Measurements from ENCODE around the gene EEF2K. TPM values are rescaled to one million over a fixed set of nuclear protein-coding genes. Genes with fewer than 3 reads are reported as not detected.

EEF2K gene
- total and polyA plus RNA-seq, 4 donors: 5.6 to 40.8 (median 17.4) TPM

DNA sequence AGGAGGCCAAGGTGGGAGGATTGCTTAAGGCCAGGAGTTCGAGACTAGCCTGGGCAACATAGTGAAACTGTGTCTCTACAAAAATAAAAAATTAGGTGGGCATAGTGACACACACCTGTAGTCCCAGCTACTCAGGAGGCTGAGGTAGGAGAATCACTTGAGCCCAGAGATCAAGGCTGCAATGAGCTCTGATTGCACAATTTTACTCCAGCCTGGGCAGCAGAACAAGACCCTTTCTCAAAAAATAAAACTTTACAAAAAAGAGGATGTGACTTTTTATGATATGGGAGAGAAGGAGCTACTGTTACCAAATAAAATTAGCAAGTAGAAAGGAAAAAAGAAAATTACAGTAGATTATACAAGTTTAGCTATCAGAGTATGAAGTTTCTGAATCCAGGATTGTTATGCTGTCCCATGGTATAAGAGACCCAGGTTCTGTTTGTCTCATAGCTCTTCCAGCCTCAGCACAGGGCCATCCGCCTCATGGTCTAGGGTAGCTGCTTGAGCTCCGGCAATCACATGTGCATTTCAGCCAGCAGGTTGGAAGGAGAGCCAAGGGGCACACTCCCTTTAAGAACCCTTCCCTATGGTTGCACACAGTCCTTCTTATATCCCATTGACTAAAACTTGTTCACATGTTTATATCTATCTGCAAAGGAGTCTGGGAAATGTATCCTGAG lies 13.5 kb downstream of the EEF2K start:
- peaks cover 0 to 12% (median 5%) of the 10 kb centered on the region in 5 donors for H3K4me1 ChIP-seq (ENCODE audit: control insufficient read depth in 5 of 5, insufficient read depth in 5 of 5, low read length in 5 of 5)
- no peak overlapping the region for H3K4me3 ChIP-seq
- peaks cover 0 to 7% (median 0%) of the 10 kb centered on the region in 4 donors for H3K36me3 ChIP-seq (ENCODE audit: control insufficient read depth in 4 of 4, insufficient read depth in 4 of 4, low read length in 4 of 4)
- no peaks in the 10 kb centered on the region for H3K27me3 ChIP-seq (ENCODE audit: control insufficient read depth in 3 of 3, insufficient read depth in 3 of 3, low read length in 2 of 3)
- 92 to 94% methylated on average over 3 of the region's 3 CpGs for WGBS, 2 donors
- TF ChIP-seq, protein P1, sequence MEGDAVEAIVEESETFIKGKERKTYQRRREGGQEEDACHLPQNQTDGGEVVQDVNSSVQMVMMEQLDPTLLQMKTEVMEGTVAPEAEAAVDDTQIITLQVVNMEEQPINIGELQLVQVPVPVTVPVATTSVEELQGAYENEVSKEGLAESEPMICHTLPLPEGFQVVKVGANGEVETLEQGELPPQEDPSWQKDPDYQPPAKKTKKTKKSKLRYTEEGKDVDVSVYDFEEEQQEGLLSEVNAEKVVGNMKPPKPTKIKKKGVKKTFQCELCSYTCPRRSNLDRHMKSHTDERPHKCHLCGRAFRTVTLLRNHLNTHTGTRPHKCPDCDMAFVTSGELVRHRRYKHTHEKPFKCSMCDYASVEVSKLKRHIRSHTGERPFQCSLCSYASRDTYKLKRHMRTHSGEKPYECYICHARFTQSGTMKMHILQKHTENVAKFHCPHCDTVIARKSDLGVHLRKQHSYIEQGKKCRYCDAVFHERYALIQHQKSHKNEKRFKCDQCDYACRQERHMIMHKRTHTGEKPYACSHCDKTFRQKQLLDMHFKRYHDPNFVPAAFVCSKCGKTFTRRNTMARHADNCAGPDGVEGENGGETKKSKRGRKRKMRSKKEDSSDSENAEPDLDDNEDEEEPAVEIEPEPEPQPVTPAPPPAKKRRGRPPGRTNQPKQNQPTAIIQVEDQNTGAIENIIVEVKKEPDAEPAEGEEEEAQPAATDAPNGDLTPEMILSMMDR (IDR thresholded peaks at IDR 0.05; ENCODE audit: control extremely low read depth, extremely low read depth): no peak
- DNase-seq: no peak
- peaks cover 0 to 2% (median 0%) of the 10 kb centered on the region in 4 donors for H3K9me3 ChIP-seq (ENCODE audit: control insufficient read depth in 4 of 4, insufficient read depth in 3 of 4, low read length in 3 of 4)
- ATAC-seq (ENCODE audit: insufficient read depth, low FRiP score): no peak
- no peak overlapping the region for H3K9ac ChIP-seq (ENCODE audit: insufficient read depth in 1 of 2, low read length in 2 of 2)
- peak overlapping the region in 1 of 2 donors; percentile 41 for H3K27ac ChIP-seq (ENCODE audit: low read depth in 1 of 2, low read length in 1 of 2)

DNA sequence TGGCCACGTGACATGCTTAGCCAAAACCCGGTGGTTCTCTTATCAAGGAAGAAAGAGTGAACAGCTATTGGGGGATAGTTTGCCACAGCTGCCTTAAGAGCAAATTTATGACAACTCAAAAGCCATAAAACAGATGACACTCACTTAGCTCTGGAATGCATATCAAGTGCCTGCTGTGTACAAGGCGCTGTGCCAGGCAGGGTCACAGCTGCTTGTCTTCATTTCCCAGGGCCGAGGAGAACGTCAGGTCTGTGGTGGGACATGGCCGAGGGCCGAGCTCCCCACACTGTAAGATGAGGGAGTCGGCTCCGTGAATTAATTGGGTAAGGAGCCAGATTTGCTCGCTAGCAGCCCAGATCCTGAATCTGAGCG lies 14.0 kb downstream of the EEF2K start:
- Histone ChIP-seq H3K36me3 (ENCODE audit: control insufficient read depth in 4 of 4, insufficient read depth in 4 of 4, low read length in 4 of 4) (peaks cover 0 to 5% (median 0%) of the 10 kb centered on the region in 4 donors), H3K4me1 (ENCODE audit: control insufficient read depth in 5 of 5, insufficient read depth in 5 of 5, low read length in 5 of 5) (peaks cover 0 to 14% (median 5%) of the 10 kb centered on the region in 5 donors), H3K27ac (ENCODE audit: low read depth in 1 of 2, low read length in 1 of 2) (peak overlapping the region; percentile 10 to 27), H3K9me3 (ENCODE audit: control insufficient read depth in 4 of 4, insufficient read depth in 3 of 4, low read length in 3 of 4) (peaks cover 0 to 2% (median 0%) of the 10 kb centered on the region in 4 donors), H3K9ac (ENCODE audit: insufficient read depth in 1 of 2, low read length in 2 of 2) (no peak overlapping the region), H3K27me3 (ENCODE audit: control insufficient read depth in 3 of 3, insufficient read depth in 3 of 3, low read length in 2 of 3) (no peaks in the 10 kb centered on the region), H3K4me3 (no peak overlapping the region)
- DNase-seq: peak; percentile 97 to 99 (median 99)
- WGBS, 2 donors: 72 to 83% methylated on average over 11 of the region's 11 CpGs
- TF ChIP-seq, protein P1 (IDR thresholded peaks at IDR 0.05; ENCODE audit: control extremely low read depth, extremely low read depth): no peak
- no peak for ATAC-seq (ENCODE audit: insufficient read depth, low FRiP score)

DNA sequence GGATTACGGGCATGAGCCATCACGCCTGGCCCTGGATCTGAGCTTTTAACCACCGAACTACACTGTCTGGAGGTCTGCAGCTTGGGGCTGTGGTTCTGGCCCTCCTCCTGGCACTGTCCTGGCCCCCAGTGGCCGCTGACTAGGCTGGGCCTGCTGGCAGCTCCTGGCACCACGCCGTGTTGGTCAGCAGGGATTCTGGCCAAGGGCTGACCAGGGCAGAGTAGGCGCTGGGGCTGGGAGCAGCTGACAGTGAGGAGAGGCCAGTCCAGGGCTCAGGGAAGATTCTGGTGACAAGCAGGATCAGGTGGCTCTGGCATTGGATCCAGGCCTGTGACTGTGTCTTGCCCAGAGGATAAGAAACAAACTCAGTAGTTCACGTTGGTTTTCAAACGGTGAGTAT lies 14.6 kb downstream of the EEF2K start:
- H3K9ac ChIP-seq (ENCODE audit: insufficient read depth in 1 of 2, low read length in 2 of 2): no peak overlapping the region
- ATAC-seq (ENCODE audit: insufficient read depth, low FRiP score): no peak

More for the DNA sequence above, 14.6 kb downstream of the EEF2K start:
- Histone ChIP-seq H3K4me1 (ENCODE audit: control insufficient read depth in 5 of 5, insufficient read depth in 5 of 5, low read length in 5 of 5) (peaks cover 0 to 14% (median 5%) of the 10 kb centered on the region in 5 donors), H3K9me3 (ENCODE audit: control insufficient read depth in 4 of 4, insufficient read depth in 3 of 4, low read length in 3 of 4) (peaks cover 0 to 2% (median 0%) of the 10 kb centered on the region in 4 donors), H3K27ac (ENCODE audit: low read depth in 1 of 2, low read length in 1 of 2) (peak overlapping the region in 1 of 2 donors; percentile 82), H3K27me3 (ENCODE audit: control insufficient read depth in 3 of 3, insufficient read depth in 3 of 3, low read length in 2 of 3) (no peaks in the 10 kb centered on the region), H3K4me3 (no peak overlapping the region), H3K36me3 (ENCODE audit: control insufficient read depth in 4 of 4, insufficient read depth in 4 of 4, low read length in 4 of 4) (peaks cover 0 to 2% (median 0%) of the 10 kb centered on the region in 4 donors)
- DNase-seq: no peak
- TF ChIP-seq, protein P1 (IDR thresholded peaks at IDR 0.05; ENCODE audit: control extremely low read depth, extremely low read depth): no peak
- WGBS, 2 donors: 75 to 94% methylated on average over 9 of the region's 9 CpGs
